ENCODE data around the gene TMEM179B.
"Not testable (repeated sequence)": the region's sequence is repeated elsewhere in the genome, so short reads cannot be mapped to it uniquely, and the experiment has no call there.

TMEM179B gene

GRCh38 chr11:62791501-62792201 lies 4.4 kb downstream of the TMEM179B start, which contains the start of gene TMEM223:
Gene TMEM223 (minus strand): TSS chr11:62792006. CDS start chr11:62791994, 12 bp downstream.
- DNase-seq: peak; percentile 54 to 93

DNA sequence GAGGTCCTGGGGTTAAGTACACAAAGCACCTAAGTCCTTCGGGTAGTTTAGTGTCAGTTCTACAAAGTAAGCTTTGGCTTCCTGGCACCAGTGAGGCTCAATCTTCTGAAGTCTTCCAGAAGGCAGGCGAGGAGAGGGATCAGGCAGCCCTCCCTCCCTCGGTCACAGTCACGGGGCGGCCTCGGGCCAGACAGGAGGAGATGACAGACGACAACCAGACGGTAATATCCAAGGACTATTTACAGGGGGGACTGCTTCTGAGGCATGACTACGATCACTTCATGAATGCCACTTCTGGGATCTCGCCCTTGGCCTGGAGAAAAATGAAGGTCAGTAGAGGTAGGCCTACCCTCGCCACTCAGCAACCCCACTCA lies 5.0 kb downstream of the TMEM179B start:
- DNase-seq: no peak

DNA sequence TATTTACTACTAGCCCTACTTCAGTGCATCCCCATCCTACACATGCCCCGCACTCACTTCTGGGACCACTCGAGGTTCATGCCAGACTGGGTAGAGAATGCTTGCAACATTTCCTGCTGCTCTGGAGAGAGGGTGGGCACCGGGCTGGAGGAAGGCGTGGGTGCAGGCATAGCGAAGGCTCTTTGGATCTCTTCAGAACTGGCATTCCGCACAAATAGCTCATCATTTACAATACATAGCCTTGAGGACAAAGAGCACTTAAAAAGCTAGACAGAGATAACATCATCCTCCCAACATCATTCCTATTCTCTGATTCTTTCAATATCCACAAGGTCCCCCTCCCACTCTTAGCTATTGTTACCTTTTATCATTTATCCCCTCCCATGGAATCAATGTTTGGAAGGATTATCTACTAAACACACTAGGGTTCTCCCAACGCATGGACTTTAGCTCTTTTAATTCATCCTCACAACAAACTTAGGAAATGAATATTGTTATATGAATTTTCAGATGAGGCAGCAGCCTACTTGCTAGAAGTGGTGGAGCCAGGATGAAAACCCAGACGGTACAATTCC lies 7.1 kb downstream of the TMEM179B start:
- no peak for DNase-seq

DNA sequence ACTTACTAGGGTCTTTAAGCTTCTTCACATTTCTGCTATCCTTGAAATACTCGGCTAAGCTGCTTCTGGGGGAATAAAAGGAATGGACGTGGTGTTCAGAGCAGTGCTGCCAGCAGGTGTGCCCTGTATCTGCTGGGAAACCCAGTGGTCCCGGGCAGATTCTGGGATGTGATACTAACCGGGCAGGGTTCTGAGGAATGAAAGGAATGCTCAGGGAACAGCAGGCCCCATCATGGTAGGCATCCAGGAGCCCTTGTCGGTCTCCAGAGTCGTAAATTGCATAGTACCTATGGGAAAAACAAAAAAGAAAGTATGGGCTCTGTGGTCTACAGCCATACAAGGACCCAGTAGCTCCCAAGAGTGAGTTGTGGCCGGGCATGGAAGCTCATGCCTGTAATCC lies 9.1 kb downstream of the TMEM179B start:
- no peak for DNase-seq

DNA sequence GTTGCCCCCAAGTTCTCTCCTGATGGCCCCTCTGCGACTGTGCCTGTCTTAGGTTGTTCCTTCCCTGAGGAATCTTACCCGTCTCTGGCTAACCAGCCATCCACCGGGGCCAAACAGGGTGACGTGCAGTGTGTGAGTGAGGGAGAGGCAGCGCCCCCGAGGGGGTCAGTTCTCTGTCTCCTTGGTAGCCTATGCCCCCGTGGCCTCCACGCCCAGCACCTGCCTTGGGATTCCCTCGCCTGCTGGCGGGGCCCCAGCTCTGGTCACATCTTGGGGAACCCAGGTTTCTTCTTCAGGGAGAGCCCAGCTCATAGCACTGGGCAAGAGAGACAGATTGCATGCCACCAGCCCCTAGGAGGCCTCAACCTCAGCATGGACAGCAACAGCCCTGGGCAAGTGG lies 12.3 kb downstream of the TMEM179B start:
- no peak for DNase-seq

DNA sequence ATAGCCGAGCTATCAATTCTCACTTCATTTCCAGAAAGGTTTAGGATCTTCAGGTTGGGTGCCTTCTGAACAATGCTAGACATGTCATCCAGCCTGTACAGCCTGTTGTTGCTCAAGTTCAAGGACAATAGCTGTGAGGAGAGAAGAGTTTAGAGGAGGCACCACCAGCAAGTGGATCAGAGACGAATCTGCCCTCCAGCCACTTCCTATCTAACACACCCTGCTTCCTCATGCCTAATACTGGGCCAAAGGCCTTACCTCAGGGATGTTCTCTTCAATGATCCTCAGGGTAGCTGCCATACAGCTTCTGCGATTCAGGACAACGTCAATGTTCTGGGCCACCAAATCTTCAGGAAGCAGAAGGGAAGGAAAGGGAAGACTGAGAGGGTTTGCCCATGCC lies 13.9 kb downstream of the TMEM179B start:
- no peak for DNase-seq

- no peak for DNase-seq
Observed at GRCh38 chr11:62804310-62805075, 17.3 kb downstream of the TMEM179B start.

DNA sequence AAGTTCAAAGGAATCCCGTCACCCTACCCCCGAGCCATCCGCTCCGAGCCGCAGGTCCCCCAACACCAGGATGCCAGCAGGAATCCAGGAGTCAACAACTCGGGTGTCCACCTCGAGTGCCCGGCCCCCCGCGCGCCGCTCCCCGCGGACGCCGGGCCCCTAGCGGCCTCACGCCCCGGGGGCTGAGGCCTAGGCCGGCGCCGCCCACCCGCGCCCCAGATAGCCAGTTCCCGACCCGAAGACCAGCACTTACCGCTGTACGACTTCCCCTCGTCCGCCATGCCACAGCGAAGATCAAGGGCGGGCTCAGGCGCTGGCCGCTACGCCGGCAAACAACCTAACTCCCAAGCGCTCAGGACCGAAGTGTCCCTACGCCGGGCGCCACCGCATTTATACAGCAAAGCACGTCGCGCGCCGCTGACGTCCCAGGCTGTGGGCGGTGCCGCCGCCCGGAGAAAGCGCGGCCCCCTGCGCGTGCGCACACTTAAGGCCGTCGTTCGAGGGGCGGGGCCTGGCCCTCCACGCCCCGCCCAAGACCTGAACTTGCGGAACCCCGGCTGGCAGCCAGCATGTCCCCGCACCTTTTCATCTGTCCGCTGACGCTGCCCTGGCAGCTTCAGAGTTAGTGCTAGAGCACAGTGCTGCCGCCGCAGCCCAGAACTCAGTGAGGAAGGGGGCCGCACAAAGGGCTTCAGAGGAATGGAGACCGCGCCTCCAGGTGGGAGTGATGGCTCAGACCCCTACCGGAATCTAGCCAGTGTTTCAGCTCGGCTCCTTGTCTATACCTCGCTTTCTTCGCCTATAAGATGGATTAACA lies 18.1 kb downstream of the TMEM179B start, which contains the start of gene NXF1:
NXF1 (minus strand) TSS at position 365 of the 817 bp plus-strand sequence; CDS start at position 281, 84 bp downstream.
- DNase-seq: peak; percentile 83 to 98

GRCh38 chr11:62805961-62806441 lies 18.8 kb downstream of the TMEM179B start:
- peak in 1 of 2 experiments; percentile 55 for DNase-seq

- DNase-seq: no peak
Observed at GRCh38 chr11:62806611-62807121, 19.5 kb downstream of the TMEM179B start.

DNA sequence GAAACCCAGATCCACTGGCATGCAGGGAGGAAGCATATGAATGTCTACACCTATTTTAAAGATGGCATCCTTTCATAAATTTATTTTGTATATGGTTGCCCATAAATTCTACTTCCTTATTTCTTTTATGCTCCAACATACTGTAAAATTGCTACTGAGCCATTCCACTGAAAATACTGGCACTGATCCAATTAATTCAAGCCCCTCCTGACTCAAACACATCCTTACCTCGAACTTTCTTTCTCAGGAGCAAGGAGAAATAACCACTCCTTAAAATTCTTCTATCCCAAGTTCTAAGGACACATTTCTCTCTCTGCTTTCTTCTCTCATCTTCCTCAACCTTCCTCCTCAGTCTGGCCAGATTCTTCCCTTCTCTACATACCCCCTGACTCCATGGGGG lies 23.5 kb downstream of the TMEM179B start:
- no peak for DNase-seq

DNA sequence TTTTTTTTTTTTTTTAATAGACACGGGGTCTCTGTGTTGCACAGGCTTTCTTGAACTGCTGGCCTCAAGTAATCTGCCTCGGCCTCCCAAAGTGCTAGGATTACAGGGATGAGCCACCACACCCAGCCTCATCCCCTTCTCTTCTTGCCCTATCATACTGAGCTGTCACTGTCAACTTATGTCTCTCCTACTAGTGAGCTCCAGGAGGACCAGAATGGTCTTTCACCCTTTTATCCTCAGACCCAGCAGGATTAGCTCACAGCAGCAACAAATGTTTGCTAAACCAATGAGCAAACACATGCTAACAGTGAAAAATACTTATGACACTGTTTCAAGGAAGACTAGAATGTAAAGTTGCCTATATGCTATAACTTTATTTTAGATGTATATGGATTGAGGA lies 24.5 kb downstream of the TMEM179B start:
- no peak for DNase-seq

DNA sequence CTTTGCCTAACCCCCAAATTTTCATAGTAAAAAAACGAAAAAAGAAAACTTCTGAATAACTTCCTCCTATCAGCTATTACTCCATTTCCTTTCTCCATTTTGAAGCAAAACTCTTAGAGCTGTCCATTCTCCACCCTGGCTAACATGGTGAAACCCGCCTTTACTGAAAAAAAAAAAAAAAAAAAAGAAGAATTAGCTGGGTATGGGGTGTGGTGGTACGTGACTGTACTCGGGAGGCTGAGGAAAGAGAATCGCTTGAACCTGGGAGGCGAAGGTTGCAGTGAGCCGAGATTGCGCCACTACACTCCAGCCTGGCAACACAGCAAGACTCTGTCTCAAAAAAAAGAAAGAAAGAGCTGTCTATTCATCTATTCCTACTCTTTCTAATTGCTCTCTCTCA lies 29.4 kb downstream of the TMEM179B start:
- DNase-seq: no peak

DNA sequence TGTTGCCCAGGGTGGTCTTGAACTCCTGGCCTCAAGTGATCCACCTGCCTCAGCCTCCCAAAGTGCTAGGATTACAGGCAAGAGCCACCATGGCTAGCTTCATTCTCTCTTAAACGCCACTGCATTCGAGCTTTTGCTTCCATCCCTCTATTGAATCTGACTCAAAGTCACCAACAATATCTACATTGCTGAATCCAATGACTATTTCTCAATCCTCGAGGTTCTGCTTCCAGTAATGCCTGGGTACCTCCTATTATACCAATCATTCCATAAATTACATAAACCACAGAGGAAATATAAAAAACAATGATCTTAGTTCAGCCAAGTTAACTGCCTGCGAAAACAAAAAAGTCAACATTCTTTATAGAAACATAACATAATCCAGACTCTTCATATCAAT lies 29.9 kb downstream of the TMEM179B start:
- no peak for DNase-seq

DNA sequence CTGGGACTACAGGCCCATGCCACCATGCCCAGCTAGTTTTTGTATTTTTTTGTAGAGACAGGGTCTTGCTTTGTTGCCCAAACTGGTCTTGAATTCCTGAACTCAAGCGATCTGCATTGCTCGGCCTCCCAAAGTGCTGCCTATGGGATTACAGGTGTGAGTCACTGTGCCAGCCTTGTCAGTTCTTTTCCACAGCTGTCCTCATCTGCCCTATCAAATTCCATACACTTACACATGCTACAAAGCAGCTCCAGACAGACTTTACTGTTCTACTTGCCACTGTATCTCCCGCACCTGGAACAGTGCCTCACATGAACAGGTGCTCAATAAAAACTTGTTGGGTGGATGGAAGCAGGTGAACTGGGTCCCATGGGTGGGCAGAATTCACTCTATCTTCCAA lies 36.5 kb downstream of the TMEM179B start:
- no peak for DNase-seq

DNA sequence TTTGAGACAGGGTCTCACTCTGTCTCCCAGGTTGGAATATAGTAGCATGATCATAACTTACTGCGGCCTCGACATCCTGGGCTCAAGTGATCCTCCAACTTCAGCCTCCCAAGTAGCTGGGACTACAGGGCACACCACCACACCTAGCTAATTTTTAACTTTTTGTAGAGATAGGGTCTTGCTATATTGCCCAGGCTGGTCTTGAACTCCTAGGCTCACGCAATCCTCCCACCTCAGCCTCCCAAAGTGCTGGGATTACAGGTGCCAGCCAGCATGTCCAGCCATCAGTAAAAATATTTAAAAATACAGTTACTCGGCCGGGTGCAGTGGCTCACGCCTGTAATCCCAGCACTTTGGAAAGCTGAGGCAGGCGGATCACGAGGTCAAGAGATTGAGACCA lies 40.9 kb downstream of the TMEM179B start:
- DNase-seq: not testable (repeated sequence)

DNA sequence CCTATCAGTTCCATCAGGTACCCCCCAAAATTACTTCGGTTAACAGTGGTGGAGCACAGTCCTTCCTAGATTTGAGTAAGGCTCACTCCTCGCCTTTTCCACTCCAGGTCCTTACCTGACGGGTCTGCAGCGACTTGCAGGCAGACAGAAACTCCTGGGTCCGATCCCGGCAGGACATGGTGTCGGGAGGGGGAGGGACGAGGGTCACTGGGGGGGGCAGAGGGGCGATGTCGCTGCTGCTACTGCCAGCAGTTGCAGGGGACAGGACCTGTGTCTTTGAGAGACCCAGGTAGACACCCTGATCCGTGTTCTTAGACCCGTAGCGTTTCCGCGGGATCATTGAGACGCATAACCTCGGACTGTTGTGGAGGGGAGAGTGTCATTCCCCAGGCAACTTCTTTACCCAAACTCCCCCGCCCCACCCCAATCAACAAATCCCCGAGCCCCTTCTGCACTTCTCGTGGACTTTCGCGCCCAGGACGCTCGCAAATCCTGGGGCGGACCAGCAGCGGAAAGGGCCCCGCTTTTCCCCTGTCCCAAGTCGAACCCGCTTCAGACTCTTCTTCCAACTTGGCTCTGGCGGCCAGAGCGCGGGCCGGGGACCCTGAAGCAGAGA lies 43.8 kb downstream of the TMEM179B start:
- DNase-seq: no peak

DNA sequence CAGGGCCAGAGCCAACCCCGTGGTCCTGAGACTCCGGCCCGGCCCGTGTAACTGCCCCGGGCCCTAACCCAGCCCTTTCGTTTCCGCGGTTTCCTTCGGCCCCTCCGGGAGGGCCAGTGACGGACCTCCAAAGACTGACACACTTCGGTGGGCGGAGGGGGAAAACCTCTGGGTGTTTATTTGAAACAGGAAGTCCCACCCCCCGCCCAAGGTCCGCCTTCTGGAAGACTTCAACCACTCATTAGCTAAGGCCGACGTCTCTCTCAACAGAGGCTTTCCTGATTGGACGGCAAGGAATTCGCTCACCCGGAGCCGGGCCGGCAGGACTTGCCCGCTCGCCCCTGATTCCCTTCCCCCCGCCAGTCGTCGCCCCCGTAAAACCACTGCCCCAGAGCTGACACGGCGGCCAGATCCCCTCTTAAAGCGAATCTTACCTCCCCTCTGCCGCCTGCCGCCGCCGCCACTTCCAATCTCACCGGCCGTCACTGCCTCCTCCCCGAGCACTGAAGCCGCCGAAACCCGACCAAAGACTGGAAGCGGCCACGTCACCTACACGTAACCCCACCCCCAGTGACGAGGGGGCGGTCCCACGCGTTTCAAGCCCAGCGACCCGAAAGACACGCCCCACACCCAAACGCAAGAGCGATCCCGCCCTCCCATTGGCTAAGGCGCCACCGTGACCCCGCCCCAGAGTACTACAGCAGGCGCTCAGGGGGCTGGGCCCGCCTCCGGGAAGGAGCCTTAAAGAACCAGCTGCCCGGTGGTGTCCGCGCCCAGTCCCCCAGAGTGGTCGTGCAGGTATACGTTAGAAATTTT lies 44.5 kb downstream of the TMEM179B start, which contains the start of gene STX5:
STX5 (minus strand) TSS at position 532 of the 816 bp plus-strand sequence. CDS start 808 bp downstream, outside the sequence.
- peak; percentile 99 to 100 for DNase-seq

DNA sequence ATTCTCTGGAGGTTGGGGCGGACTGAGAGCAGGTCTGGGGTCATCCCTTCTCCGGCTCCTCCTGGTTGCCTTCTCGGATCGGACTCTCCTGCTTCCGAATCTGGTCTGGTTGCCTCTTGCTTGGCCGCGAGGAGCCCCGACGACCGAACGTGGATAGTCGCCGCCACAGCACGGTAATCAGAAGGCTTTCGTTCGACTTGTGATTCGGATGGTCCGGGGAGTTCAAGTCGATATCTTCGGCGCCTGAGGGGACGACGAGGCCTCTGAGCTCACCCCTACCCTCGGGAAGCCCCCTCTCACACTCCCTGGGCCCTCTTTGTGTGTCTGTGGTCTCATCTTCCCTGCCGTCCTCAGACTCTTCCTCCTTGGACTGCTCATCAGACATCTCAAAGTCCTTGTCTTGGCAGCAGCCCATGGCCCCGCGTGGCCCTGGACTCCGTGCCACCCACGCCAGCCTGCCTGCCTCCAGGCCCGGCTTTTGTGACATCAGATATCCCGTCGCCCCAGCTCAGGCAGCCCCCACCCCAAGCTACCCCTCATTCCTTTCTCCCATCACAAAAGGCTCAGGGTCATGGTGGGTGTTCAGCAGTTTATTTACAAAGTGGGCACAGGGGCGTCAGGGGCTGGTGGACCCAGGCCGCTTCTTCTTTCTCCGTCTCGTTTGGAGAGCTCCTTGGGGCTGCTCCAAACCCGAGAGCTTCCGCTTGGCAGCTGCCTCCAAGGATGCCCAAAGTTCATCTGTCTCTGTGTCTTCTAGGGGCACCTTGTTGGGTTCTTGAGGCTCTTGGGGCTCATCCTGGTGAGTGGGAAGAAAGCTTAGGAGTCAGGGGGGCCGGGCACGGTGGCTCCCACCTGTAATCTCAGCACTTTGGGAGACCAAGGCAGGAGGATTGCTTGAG lies 45.4 kb downstream of the TMEM179B start, which contains the start of gene TEX54:
TEX54 (minus strand) TSS at position 506 of the 899 bp plus-strand sequence.
- DNase-seq: peak in 1 of 2 experiments; percentile 85

GRCh38 chr11:62835336-62835735 lies 48.1 kb downstream of the TMEM179B start:
- no peak for DNase-seq

Data from NCI-H526 (cell line).